GM12878 (cell line): ENCODE measurements around the gene BCAR3. TPM values are rescaled to one million over a fixed set of nuclear protein-coding genes. Genes with fewer than 3 reads are reported as not detected.

Source experiments
- ATAC-seq: fragments of 200-7000 bp; cut with Tn5 transposase; 3 replicates; pipeline ENCODE4 v1.9.1; 2020; ENCODE audit warnings: mild to moderate bottlenecking, moderate library complexity
- BruUV-seq: library from RNA; stranded (reverse); fragments of 400-500 nt; replicated peaks from 2 replicates; lab custom pipeline; 2021; lab: Mats Ljungman, UMichigan
- CTCF ChIA-PET: fragments of 300-600 bp; sonication (Branson Sonifier 250); formaldehyde crosslinking; extraction: SDS; loops from one replicate; lab custom pipeline; 2021; ENCODE audit warnings: inconsistent platforms; lab: Yijun Ruan, JAX
- POLR2A ChIA-PET: fragments of 350-600 bp; formaldehyde crosslinking; extraction: SDS; loops from one replicate; lab custom pipeline; 2021; ENCODE audit warnings: inconsistent platforms; lab: Charles Lee
- RAD21 ChIA-PET: fragments of 300-600 bp; sonication (Branson Sonifier 250); formaldehyde crosslinking; loops from one replicate; lab custom pipeline; 2023; ENCODE audit warnings: antibody characterized with exemption; ENCODE audit not compliant: unreplicated experiment; lab: Charles Lee
- SMC1A ChIA-PET: fragments of 300-600 bp; sonication (Branson Sonifier 250); formaldehyde crosslinking; loops from one replicate; lab custom pipeline; 2023; ENCODE audit not compliant: unreplicated experiment, uncharacterized antibody; lab: Charles Lee
- DNase-seq: peaks from one replicate; pipeline ENCODE4 v3.0.0-alpha.2; 2011; ENCODE audit warnings: low read depth, low spot score
- FAIRE-seq: peaks from 3 replicates; lab custom pipeline; 2011; peaks lifted over from hg19 to GRCh38; lab: Jason Lieb, UNC
- H2AFZ ChIP-seq: 2 replicates; pipeline ENCODE4 v1.6.0; 2011; ENCODE audit warnings: low read depth, low read length, control low read depth; ENCODE audit not compliant: control insufficient read depth
- H3K27ac ChIP-seq: 2 replicates; pipeline ENCODE4 v1.5.1; 2011; ENCODE audit warnings: control low read depth; ENCODE audit not compliant: control insufficient read depth, insufficient read depth
- H3K27me3 ChIP-seq, 2 experiments: replicated peaks in 1 of 2; 2 replicates each; pipeline versions ENCODE4 v1.6.0 to v1.6.1; 2011; ENCODE audit warnings: low read length in 1 of 2; ENCODE audit not compliant: control insufficient read depth in 2 of 2, insufficient read depth in 2 of 2
- H3K36me3 ChIP-seq, 2 experiments: 2 replicates each; pipeline ENCODE4 v1.5.1; 2011; ENCODE audit warnings: low read length in 1 of 2; ENCODE audit not compliant: control insufficient read depth in 2 of 2, insufficient read depth in 2 of 2
- H3K4me1 ChIP-seq: 2 replicates; pipeline ENCODE4 v1.6.1; 2011; ENCODE audit warnings: mild to moderate bottlenecking, low read length, moderate library complexity, mixed read lengths; ENCODE audit not compliant: control insufficient read depth, insufficient read depth
- H3K4me2 ChIP-seq: 2 replicates; pipeline ENCODE4 v1.6.0; 2011; ENCODE audit warnings: control low read depth; ENCODE audit not compliant: control insufficient read depth, insufficient read depth
- H3K4me3 ChIP-seq: fragments of 200-600 bp; sonication (generic); 2 replicates; pipeline ENCODE4 v1.5.1; 2016
- H3K79me2 ChIP-seq: 2 replicates; pipeline ENCODE4 v1.6.0; 2011; ENCODE audit warnings: low read length; ENCODE audit not compliant: control insufficient read depth, insufficient read depth
- H3K9ac ChIP-seq: 2 replicates; pipeline ENCODE4 v1.8.0; 2011; ENCODE audit warnings: low read length, control low read depth, mixed read lengths; ENCODE audit not compliant: control insufficient read depth, insufficient read depth
- H3K9me3 ChIP-seq: replicated peaks from 3 replicates; pipeline ENCODE4 v1.5.1; 2011; ENCODE audit warnings: mild to moderate bottlenecking, low read length; ENCODE audit not compliant: control insufficient read depth, insufficient read depth
- H4K20me1 ChIP-seq: 2 replicates; pipeline ENCODE4 v1.6.0; 2011; ENCODE audit not compliant: control insufficient read depth, insufficient read depth
- NFXL1 ChIP-seq: fragments of 450-650 bp; IDR thresholded peaks from 2 replicates; pipeline ENCODE4 v1.6.1; 2017; ENCODE audit warnings: antibody characterized with exemption, mild to moderate bottlenecking, borderline replicate concordance
- POLR2A ChIP-seq: IDR thresholded peaks from 2 replicates; pipeline ENCODE4 v1.6.1; 2011; ENCODE audit warnings: low read depth, mild to moderate bottlenecking, low read length
- RFX5 ChIP-seq: IDR thresholded peaks from 2 replicates; pipeline ENCODE4 v1.6.1; 2011; ENCODE audit warnings: low read depth, low read length, improper control_type of control experiment
- SPI1 ChIP-seq: IDR thresholded peaks from 2 replicates; pipeline ENCODE4 v1.6.1; 2011; ENCODE audit warnings: low read depth, mild to moderate bottlenecking, low read length, moderate library complexity, borderline replicate concordance; ENCODE audit not compliant: insufficient read depth
- WGBS: methylation state at CpG from one replicate; pipeline ENCODE4 v1.1.6; 2016; ENCODE audit warnings: low lambda C conversion rate; ENCODE audit not compliant: insufficient replicate concordance, insufficient coverage; ENCODE audit errors: missing lambda C conversion rate; 5-methylcytosine and 5-hydroxymethylcytosine counted together
- in situ Hi-C: fragments of 300-500 bp; cut with MboI; formaldehyde crosslinking; loops from 9 replicates; pipeline ENCODE4 v1.14.3; 2018; ENCODE audit warnings: mixed read lengths
- intact Hi-C: fragments of 100-400 bp; cut with micrococcal nuclease; formaldehyde crosslinking; loops from one replicate; pipeline ENCODE4 v1.14.2; 2022; ENCODE audit not compliant: unreplicated experiment
- polyA plus RNA-seq, 11 experiments: library from polyadenylated mRNA; depleted of rRNA in 4 of 11; unstranded in 6 of 11; stranded (reverse) in 5 of 11; fragments of >200 nt; fragmentation: Nextera tagmentation in 4 of 11; fragmentation: Illumina TruSeq in 1 of 11; extraction: Ambion mirVana in 4 of 11; extraction: Trizol in 1 of 11; gene quantifications; 1 replicate in 1 of 11; 2 replicates in 10 of 11; pipeline versions ENCODE4 v1.2.1 to v1.2.3, GENCODE V29; 2011 to 2016; ENCODE audit warnings: inconsistent platforms in 2 of 11, missing spikeins in 2 of 11, low read depth in 1 of 11
- total RNA-seq, 4 experiments: library from RNA; depleted of rRNA in 3 of 4; stranded (reverse); fragments of >200 nt in 3 of 4; fragmentation: Illumina TruSeq in 1 of 4; extraction: Trizol in 1 of 4; gene quantifications; 2 replicates each; pipeline versions ENCODE4 v1.2.1 to v1.2.3, GENCODE V29; 2013 to 2021
- TF ChIP-seq, protein P1 (sequence below): IDR thresholded peaks from 2 replicates; pipeline ENCODE4 v1.6.1; 2012; ENCODE audit warnings: low read depth, low read length, improper control_type of control experiment

BCAR3 gene
- total and polyA plus RNA-seq, 10 of the 15 experiments (the other 5 are each of a cell fraction or from before 2014, with no cell fraction given), result 1.3 to 6.6 (median 1.8) TPM

DNA sequence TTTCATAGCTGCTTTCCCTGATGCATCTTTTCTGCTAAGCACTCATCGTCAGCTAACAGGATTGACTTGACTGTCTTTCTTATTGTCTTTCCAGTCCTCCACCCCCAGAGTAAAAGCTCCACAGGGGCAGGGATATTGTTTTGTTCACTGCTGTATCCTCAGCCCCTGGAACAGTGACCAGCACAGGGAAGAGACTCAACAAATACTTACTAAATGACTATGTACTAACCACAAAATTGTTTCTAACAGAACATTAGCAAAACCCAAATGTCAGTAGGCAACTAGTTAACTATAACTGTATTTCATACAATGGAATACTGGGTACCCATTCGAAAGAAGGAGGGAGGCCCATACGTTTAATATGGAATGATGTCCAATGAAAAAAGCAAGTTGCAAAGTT lies 53.0 kb downstream of the BCAR3 start (continued):
- no peak for TF ChIP-seq NFXL1

DNA sequence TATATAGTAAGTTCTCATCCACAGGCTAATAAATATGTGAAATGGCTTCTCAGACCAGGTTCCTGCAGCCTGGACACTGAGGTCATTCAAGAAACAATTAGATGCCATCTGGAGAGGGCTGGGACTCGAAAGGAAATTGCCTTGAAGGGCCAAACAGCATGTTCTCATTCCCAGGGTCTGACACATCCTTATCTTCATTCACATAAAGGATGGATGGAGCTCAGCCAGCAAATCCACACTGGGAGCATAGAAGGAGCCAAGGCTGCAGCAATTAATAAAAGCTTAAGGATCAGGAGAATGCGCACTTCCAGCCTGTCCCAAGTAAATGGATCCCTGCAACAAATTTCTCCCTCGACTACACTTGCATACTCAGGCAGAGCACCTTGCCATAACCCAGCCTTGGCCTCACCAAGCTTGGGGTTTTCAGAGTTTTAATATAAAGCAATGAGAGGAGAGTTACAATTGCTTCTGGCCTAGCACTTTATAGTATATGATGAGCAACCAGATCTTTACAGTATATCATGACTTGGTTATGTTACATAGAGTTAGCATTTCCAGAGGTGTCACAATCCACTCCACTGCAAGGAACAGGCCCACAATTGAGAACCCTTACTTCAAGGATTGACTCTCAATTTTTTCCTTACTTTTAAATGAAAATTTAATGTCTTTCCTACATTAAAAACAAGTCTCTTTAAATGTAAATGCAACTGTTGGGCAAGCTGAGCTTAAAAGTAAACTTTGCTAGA lies 55.9 kb downstream of the BCAR3 start:
- intact Hi-C loops, result no loop called here
- TF ChIP-seq POLR2A (no peak), RFX5 (no peak), SPI1 (no peak)
- TF ChIP-seq, protein P1, sequence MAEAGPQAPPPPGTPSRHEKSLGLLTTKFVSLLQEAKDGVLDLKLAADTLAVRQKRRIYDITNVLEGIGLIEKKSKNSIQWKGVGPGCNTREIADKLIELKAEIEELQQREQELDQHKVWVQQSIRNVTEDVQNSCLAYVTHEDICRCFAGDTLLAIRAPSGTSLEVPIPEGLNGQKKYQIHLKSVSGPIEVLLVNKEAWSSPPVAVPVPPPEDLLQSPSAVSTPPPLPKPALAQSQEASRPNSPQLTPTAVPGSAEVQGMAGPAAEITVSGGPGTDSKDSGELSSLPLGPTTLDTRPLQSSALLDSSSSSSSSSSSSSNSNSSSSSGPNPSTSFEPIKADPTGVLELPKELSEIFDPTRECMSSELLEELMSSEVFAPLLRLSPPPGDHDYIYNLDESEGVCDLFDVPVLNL, result no peak
- TF ChIP-seq, all 136 proteins: peak for 0
- no peak for DNase-seq
- WGBS, result 61% methylated on average over 3 of the region's 3 CpGs
- in situ Hi-C loops, result loop anchor here (5.0 to 10.0 kb wide), 3 partner anchors 192 to 321 kb away; no protein-coding TSS in a partner anchor
- Histone ChIP-seq H4K20me1 (no peaks in the 10 kb centered on the region), H3K27ac (no peak overlapping the region), H3K9me3 (no peaks in the 10 kb centered on the region), H3K79me2 (no peaks in the 10 kb centered on the region), H3K9ac (no peak overlapping the region), H2AFZ (no peak overlapping the region), H3K4me2 (no peak overlapping the region), H3K4me1 (no peaks in the 10 kb centered on the region), H3K36me3 (no peaks in the 10 kb centered on the region), H3K27me3 (no peaks in the 10 kb centered on the region; a peak in 1 of 4 replicates), H3K4me3 (no peak overlapping the region)
- ChIA-PET POLR2A (no interaction called here), SMC1A (interaction anchor here (0.9 to 18.3 kb wide), 6 partner anchors 9 to 220 kb away, joined by 3 to 505 read pairs (median 4); no protein-coding TSS in a partner anchor), CTCF (interaction anchor here (1.3 to 13.7 kb wide), 4 partner anchors 189 to 321 kb away, joined by 5 to 555 read pairs (median 6); no protein-coding TSS in a partner anchor), RAD21 (interaction anchor here (0.8 to 13.7 kb wide), 2 partner anchors 189 to 219 kb away, joined by 3 to 483 read pairs; no protein-coding TSS in a partner anchor)
- no peak for FAIRE-seq
- no peak for ATAC-seq
- BruUV-seq, result no TSS peak
